Neural cell (in vitro differentiated cells): Measurements from ENCODE around the gene TMEM225. TPM values are rescaled to one million over a fixed set of nuclear protein-coding genes. Genes with fewer than 3 reads are reported as not detected.

Experiments
- H2AFZ ChIP-seq: fragments of 200-600, 300-800 bp; sonication (generic), shearing (Covaris generic); 2 replicates; pipeline ENCODE4 v1.6.0; 2014; ENCODE audit warnings: low read depth, mild to moderate bottlenecking, antibody characterized with exemption, low read length, moderate library complexity
- H3F3A ChIP-seq: fragments of 200-600 bp; shearing (Covaris generic); 2 replicates; pipeline ENCODE4 v1.6.1; 2016; ENCODE audit warnings: mild to moderate bottlenecking, moderate library complexity, mixed read lengths, antibody characterized with exemption, low read length; ENCODE audit not compliant: insufficient read depth, poor library complexity, severe bottlenecking
- H3K27ac ChIP-seq: fragments of 200-600, 300-800 bp; sonication (generic), shearing (Covaris generic); 2 replicates; pipeline ENCODE4 v1.5.1; 2014; ENCODE audit warnings: mild to moderate bottlenecking, low read length, moderate library complexity
- H3K27me3 ChIP-seq: fragments of 300-800, 200-600 bp; sonication (generic), shearing (Covaris generic); 2 replicates; pipeline ENCODE4 v1.6.0; 2014; ENCODE audit warnings: mild to moderate bottlenecking, low read depth, low read length, moderate library complexity; ENCODE audit not compliant: insufficient read depth
- H3K36me3 ChIP-seq: fragments of 300-800, 200-600 bp; sonication (generic), shearing (Covaris generic); 2 replicates; pipeline ENCODE4 v1.5.1; 2014; ENCODE audit warnings: mild to moderate bottlenecking, antibody characterized with exemption, low read length, moderate library complexity; ENCODE audit not compliant: insufficient read depth
- H3K4me2 ChIP-seq: fragments of 300-800, 200-600 bp; sonication (generic), shearing (Covaris generic); 2 replicates; pipeline ENCODE4 v1.6.0; 2014; ENCODE audit warnings: mild to moderate bottlenecking, low read length
- H3K4me3 ChIP-seq: fragments of 300-800, 200-600 bp; sonication (generic), shearing (Covaris generic); 2 replicates; pipeline ENCODE4 v1.5.1; 2014; ENCODE audit warnings: mild to moderate bottlenecking, low read length, moderate library complexity
- H3K79me2 ChIP-seq: fragments of 200-600 bp; shearing (Covaris generic); replicated peaks from 2 replicates; pipeline ENCODE4 v1.6.0; 2014; ENCODE audit warnings: mild to moderate bottlenecking, low read length, moderate library complexity; ENCODE audit not compliant: insufficient read depth
- H3K9ac ChIP-seq: fragments of 300-800, 200-600 bp; sonication (generic), shearing (Covaris generic); 2 replicates; pipeline ENCODE4 v1.6.1; 2016; ENCODE audit warnings: mild to moderate bottlenecking, low read length, mixed read lengths
- H3K9me2 ChIP-seq: fragments of 200-600 bp; shearing (Covaris generic); 2 replicates; pipeline ENCODE4 v1.6.1; 2016; ENCODE audit warnings: mild to moderate bottlenecking, low read length, mixed read lengths; ENCODE audit not compliant: insufficient read depth
- H3K9me3 ChIP-seq: fragments of 200-600, 300-800 bp; sonication (generic), shearing (Covaris generic); 2 replicates; pipeline ENCODE4 v1.6.1; 2016; ENCODE audit warnings: mild to moderate bottlenecking, mixed run types, low read length, moderate library complexity, mixed read lengths
- H4K20me1 ChIP-seq: fragments of 200-600 bp; shearing (Covaris generic); 2 replicates; pipeline ENCODE4 v1.6.1; 2016; ENCODE audit warnings: mild to moderate bottlenecking, mixed run types; ENCODE audit not compliant: insufficient read depth
- CTCF ChIP-seq: fragments of 450-650 bp; IDR thresholded peaks from 2 replicates; pipeline ENCODE4 v1.5.1; 2014; ENCODE audit warnings: antibody characterized with exemption, mild to moderate bottlenecking, moderate library complexity; ENCODE audit not compliant: poor library complexity, severe bottlenecking
- EP300 ChIP-seq: fragments of 450-650 bp; conservative IDR thresholded peaks from 2 replicates; pipeline ENCODE4 v1.6.1; 2014; ENCODE audit warnings: antibody characterized with exemption, mild to moderate bottlenecking, moderate library complexity; ENCODE audit not compliant: poor library complexity, severe bottlenecking
- EZH2 ChIP-seq: fragments of 200-600, 300-800 bp; shearing (Covaris generic), sonication (generic); IDR thresholded peaks from 2 replicates; pipeline ENCODE4 v1.6.1; 2014; ENCODE audit warnings: antibody characterized with exemption, low read length, borderline replicate concordance, mild to moderate bottlenecking; ENCODE audit not compliant: insufficient read depth, poor library complexity, severe bottlenecking
- MXI1 ChIP-seq: fragments of 450-650 bp; conservative IDR thresholded peaks from 2 replicates; pipeline ENCODE4 v1.6.1; 2014; ENCODE audit warnings: antibody characterized with exemption, mild to moderate bottlenecking; ENCODE audit not compliant: poor library complexity, severe bottlenecking
- POLR2AphosphoS5 ChIP-seq: IDR thresholded peaks from 2 replicates; pipeline ENCODE4 v1.6.1; 2012
- RAD21 ChIP-seq: fragments of 450-650 bp; conservative IDR thresholded peaks from 2 replicates; pipeline ENCODE4 v1.6.1; 2014; ENCODE audit warnings: antibody characterized with exemption, mild to moderate bottlenecking, moderate library complexity
- REST ChIP-seq: IDR thresholded peaks from 2 replicates; pipeline ENCODE4 v1.6.1; 2012; ENCODE audit warnings: borderline replicate concordance
- SMC3 ChIP-seq: fragments of 450-650 bp; conservative IDR thresholded peaks from 2 replicates; pipeline ENCODE4 v1.6.1; 2014; ENCODE audit warnings: antibody characterized with exemption, mild to moderate bottlenecking, moderate library complexity; ENCODE audit not compliant: poor library complexity
- TAF1 ChIP-seq: IDR thresholded peaks from 2 replicates; pipeline ENCODE4 v1.6.1; 2012; ENCODE audit warnings: low read depth
- polyA plus RNA-seq: library from polyadenylated mRNA; depleted of rRNA; stranded (reverse); fragments of >200 nt; gene quantifications from 2 replicates; pipeline ENCODE4 v1.2.3, GENCODE V29; 2014

Gene TMEM225
- polyA plus RNA-seq, 1 donor from 2014 or later: not detected

- TF ChIP-seq REST (no peak), MXI1 (no peak)
These were observed 38.6 kb upstream of the TMEM225 start (continued) for GRCh38 chr11:123924027-123924426.

- TF ChIP-seq SMC3 (no peak), EZH2 (no peak), MXI1 (no peak), EP300 (no peak), TAF1 (no peak), CTCF (no peak), REST (no peak), RAD21 (no peak), POLR2AphosphoS5 (no peak)
- no peaks in the 10 kb centered on the region for H3K9me3 ChIP-seq
- no peak overlapping the region for H3K27ac ChIP-seq
- H3K4me3 ChIP-seq: no peak overlapping the region
- no peaks in the 10 kb centered on the region for H3F3A ChIP-seq
- no peak overlapping the region for H3K4me2 ChIP-seq
- no peaks in the 10 kb centered on the region for H3K79me2 ChIP-seq
- no peaks in the 10 kb centered on the region for H3K9me2 ChIP-seq
- no peaks in the 10 kb centered on the region for H3K36me3 ChIP-seq
- H4K20me1 ChIP-seq: no peaks in the 10 kb centered on the region
- H3K9ac ChIP-seq: no peak overlapping the region
- H2AFZ ChIP-seq: no peak overlapping the region
- no peaks in the 10 kb centered on the region for H3K27me3 ChIP-seq
These were observed 35.5 kb upstream of the TMEM225 start for GRCh38 chr11:123920943-123921342.
